ENCODE data around the gene TBCD.
A peak's percentile ranks its signal among the peaks of the same experiment; 100 is the strongest.

The TBCD gene

GRCh38 chr17:82751571-82752370, at the start of gene TBCD:
TSS of gene TBCD (plus strand) at chr17:82752065. CDS start at chr17:82752194, 129 bp downstream.
- DNase-seq (ENCODE audit: low read depth in 2 of 2): peak; percentile 76 to 88

GRCh38 chr17:82702231-82702927, 49.5 kb upstream of the TBCD start:
- DNase-seq (ENCODE audit: low read depth in 2 of 2): no peak

GRCh38 chr17:82703036-82703745, 48.7 kb upstream of the TBCD start:
- no peak for DNase-seq (ENCODE audit: low read depth in 2 of 2)

- no peak for DNase-seq (ENCODE audit: low read depth in 2 of 2)
Observed at GRCh38 chr17:82703935-82704865, 47.7 kb upstream of the TBCD start.

- DNase-seq (ENCODE audit: low read depth in 2 of 2): no peak
Observed at GRCh38 chr17:82704886-82705285, 47.0 kb upstream of the TBCD start.

- no peak for DNase-seq (ENCODE audit: low read depth in 2 of 2)
Observed at GRCh38 chr17:82705756-82706155, 46.1 kb upstream of the TBCD start.

- no peak for DNase-seq (ENCODE audit: low read depth in 2 of 2)
Observed at GRCh38 chr17:82709024-82709675, 42.7 kb upstream of the TBCD start.

GRCh38 chr17:82709676-82710498, 42.0 kb upstream of the TBCD start:
- no peak for DNase-seq (ENCODE audit: low read depth in 2 of 2)

GRCh38 chr17:82710499-82711232, 41.2 kb upstream of the TBCD start:
- DNase-seq (ENCODE audit: low read depth in 2 of 2): no peak

GRCh38 chr17:82713071-82713723, 38.7 kb upstream of the TBCD start:
- no peak for DNase-seq (ENCODE audit: low read depth in 2 of 2)

GRCh38 chr17:82716203-82717010, 35.5 kb upstream of the TBCD start, which contains the start of gene FN3KRP:
TSS of gene FN3KRP (plus strand) at chr17:82716706. CDS start at chr17:82716756, 50 bp downstream.
- DNase-seq (ENCODE audit: low read depth in 2 of 2): peak; percentile 80 to 90

- DNase-seq (ENCODE audit: low read depth in 2 of 2): no peak
Observed at GRCh38 chr17:82718986-82719685, 32.7 kb upstream of the TBCD start.

GRCh38 chr17:82720204-82720603, 31.7 kb upstream of the TBCD start:
- no peak for DNase-seq (ENCODE audit: low read depth in 2 of 2)

- DNase-seq (ENCODE audit: low read depth in 2 of 2): no peak
Observed at GRCh38 chr17:82722341-82723013, 29.4 kb upstream of the TBCD start.

- DNase-seq (ENCODE audit: low read depth in 2 of 2): no peak
Observed at GRCh38 chr17:82723169-82723807, 28.6 kb upstream of the TBCD start.

GRCh38 chr17:82726427-82726826, 25.4 kb upstream of the TBCD start:
- no peak for DNase-seq (ENCODE audit: low read depth in 2 of 2)
